Mucosa of descending colon (tissue), 3 donors: ENCODE results near the gene A2ML1. TPM values are rescaled to one million over a fixed set of nuclear protein-coding genes. Genes with fewer than 3 reads are reported as not detected.

Experiments
- ATAC-seq: fragments of 200-7000 bp; cut with Tn5 transposase; one replicate; pipeline ENCODE4 v1.9.1; 2020; ENCODE audit warnings: mild to moderate bottlenecking, moderate library complexity
- DNase-seq, 3 donors: peaks; one replicate each; pipeline ENCODE4 v3.0.0-alpha.2; 2020
- H3K36me3 ChIP-seq: fragments of 200-600 bp; one replicate; pipeline ENCODE4 v1.8.0; 2021; ENCODE audit warnings: low read depth, mild to moderate bottlenecking
- H3K4me1 ChIP-seq: fragments of 200-600 bp; one replicate; pipeline ENCODE4 v1.8.0; 2021; ENCODE audit warnings: low read depth, mild to moderate bottlenecking
- H3K4me3 ChIP-seq: fragments of 200-600 bp; one replicate; pipeline ENCODE4 v1.8.0; 2021; ENCODE audit warnings: mild to moderate bottlenecking
- H3K9me3 ChIP-seq: fragments of 200-600 bp; one replicate; pipeline ENCODE4 v1.8.0; 2021; ENCODE audit warnings: mild to moderate bottlenecking
- CTCF ChIP-seq: fragments of 200-600 bp; IDR thresholded peaks from one replicate; pipeline ENCODE4 v1.8.0; 2022; ENCODE audit warnings: antibody characterized with exemption, mild to moderate bottlenecking
- intact Hi-C, 2 donors: fragments of 100-400 bp; cut with DNase I in 1 of 2; cut with micrococcal nuclease in 1 of 2; formaldehyde crosslinking; loops; one replicate each; pipeline versions ENCODE4 v1.11.0 to v1.11.1; 2022; cut with DNase I, micrococcal nuclease
- total RNA-seq, 3 donors: library from RNA; stranded (reverse); fragmentation: NEBNext Ultra II Directional in 2 of 3; extraction: Animal tissue kit (Norgen Biotek cat#: 25700) in 2 of 3; gene quantifications; one replicate each; pipeline versions ENCODE4 v1.2.1 to v1.2.4, GENCODE V29; 2021 to 2023
- donor health status: DM: no; HTN: no; CAD: no; lungs with moderate emphysema.
- donor health status: DM: no; HTN: no; CAD: no.
- donor health status: DM: no; HTN: yes; CAD: no.

A2ML1 gene
- total RNA-seq, 3 donors from 2014 or later = 0.46 TPM; not detected in 2

GRCh38 chr12:8860165-8860961, 37.9 kb downstream of the A2ML1 start:
- peak; percentile 19 for TF ChIP-seq CTCF
- intact Hi-C loops = no loop called here
- Histone ChIP-seq H3K4me3 (no peak overlapping the region), H3K9me3 (no peaks in the 10 kb centered on the region), H3K36me3 (no peaks in the 10 kb centered on the region), H3K4me1 (no peaks in the 10 kb centered on the region)
- DNase-seq = peak in 1 of 3 donors; percentile 50
- peak; percentile 48 for ATAC-seq

- DNase-seq = no peak
- TF ChIP-seq CTCF = no peak
- no peaks in the 10 kb centered on the region for H3K4me1 ChIP-seq
- no peaks in the 10 kb centered on the region for H3K36me3 ChIP-seq
- intact Hi-C loops = no loop called here
- H3K4me3 ChIP-seq = no peak overlapping the region
- no peak for ATAC-seq
- no peaks in the 10 kb centered on the region for H3K9me3 ChIP-seq
Observed at GRCh38 chr12:8866429-8866828, 44.0 kb downstream of the A2ML1 start.

- no peak for TF ChIP-seq CTCF
- intact Hi-C loops = no loop called here
Observed at GRCh38 chr12:8867009-8867408, 44.6 kb downstream of the A2ML1 start.

GRCh38 chr12:8867786-8868185, 45.4 kb downstream of the A2ML1 start:
- H3K4me1 ChIP-seq = no peaks in the 10 kb centered on the region
- DNase-seq (no peak), ATAC-seq (no peak)
- intact Hi-C loops = no loop called here
- no peak for TF ChIP-seq CTCF
- no peaks in the 10 kb centered on the region for H3K36me3 ChIP-seq
- no peak overlapping the region for H3K4me3 ChIP-seq
- H3K9me3 ChIP-seq = no peaks in the 10 kb centered on the region

More at GRCh38 chr12:8867009-8867408, 44.6 kb downstream of the A2ML1 start:
- no peaks in the 10 kb centered on the region for H3K9me3 ChIP-seq
- no peak overlapping the region for H3K4me3 ChIP-seq
- H3K36me3 ChIP-seq = no peaks in the 10 kb centered on the region
- H3K4me1 ChIP-seq = no peaks in the 10 kb centered on the region
- DNase-seq (no peak), ATAC-seq (no peak)

GRCh38 chr12:8870586-8870985, 48.2 kb downstream of the A2ML1 start:
- no peaks in the 10 kb centered on the region for H3K4me1 ChIP-seq
- ATAC-seq = no peak
- intact Hi-C loops = no loop called here

More at GRCh38 chr12:8870586-8870985, 48.2 kb downstream of the A2ML1 start:
- Histone ChIP-seq H3K36me3 (no peaks in the 10 kb centered on the region), H3K4me3 (no peak overlapping the region), H3K9me3 (no peaks in the 10 kb centered on the region)
- no peak for TF ChIP-seq CTCF
- DNase-seq = no peak
